Measurements from ENCODE around the gene ZNF385D.

The ZNF385D gene

DNA sequence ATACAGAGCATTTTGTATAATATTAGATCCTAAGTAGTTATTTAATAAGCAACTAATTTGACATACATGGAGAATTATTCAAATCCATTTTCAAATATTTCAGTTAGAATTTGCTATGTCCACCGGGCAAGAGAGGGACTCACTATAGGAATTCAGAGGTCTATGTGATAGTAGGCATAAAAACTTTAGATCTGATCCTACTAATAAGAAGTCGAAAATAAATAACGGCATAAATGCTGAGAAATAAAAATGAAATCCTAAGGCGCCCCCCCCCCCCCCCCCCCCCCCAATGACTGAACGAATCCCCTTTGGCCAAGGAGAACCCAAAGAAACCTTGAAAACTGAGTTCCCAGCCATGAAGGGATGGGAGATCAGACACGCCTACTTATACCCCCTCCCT, 80.6 kb downstream of the ZNF385D start:
- no CpG with 5 or more reads among the region's 6 CpGs for WGBS (ENCODE audit: extremely low coverage, insufficient coverage, insufficient read length)
- Histone ChIP-seq H3K9ac (ENCODE audit: low read length) (no peak overlapping the region), H3K18ac (ENCODE audit: low read length) (no peak overlapping the region)

GRCh38 chr3:21668012-21668411, 83.0 kb downstream of the ZNF385D start:
- Histone ChIP-seq H2AFZ (ENCODE audit: insufficient read depth, low read length, poor library complexity) (no peak overlapping the region), H3K79me2 (ENCODE audit: control insufficient read depth, insufficient read depth, low read length, poor library complexity) (no peaks in the 10 kb centered on the region), H3K4ac (ENCODE audit: low read depth, low read length) (no peak overlapping the region), H3K23ac (ENCODE audit: low read length) (no peak overlapping the region), H3K4me1 (ENCODE audit: control insufficient read depth in 1 of 2, insufficient read depth in 2 of 2, low read length in 2 of 2) (no peaks in the 10 kb centered on the region), H3K79me1 (ENCODE audit: low read length) (no peaks in the 10 kb centered on the region), H2BK120ac (ENCODE audit: insufficient read depth, low read length, poor library complexity) (no peak overlapping the region), H3K4me3 (ENCODE audit: low read depth, low read length) (no peak overlapping the region), H3K14ac (ENCODE audit: low read length) (no peak overlapping the region), H3K9me3 (ENCODE audit: insufficient read depth, low read depth, low read length) (no peaks in the 10 kb centered on the region), H4K91ac (ENCODE audit: low read depth, low read length) (no peak overlapping the region), H3K9ac (ENCODE audit: low read length) (no peak overlapping the region), H3K36me3 (ENCODE audit: control insufficient read depth in 1 of 2, insufficient read depth in 2 of 2, low read length in 2 of 2) (no peaks in the 10 kb centered on the region), H4K8ac (ENCODE audit: low read depth, low read length) (no peak overlapping the region), H3K4me2 (ENCODE audit: low read length) (no peak overlapping the region), H4K12ac (ENCODE audit: low read depth, low read length) (no peak overlapping the region), H2AK5ac (ENCODE audit: low read length) (no peak overlapping the region), H3K27ac (ENCODE audit: low read depth, low read length) (no peak overlapping the region), H2BK5ac (ENCODE audit: low read depth, low read length, poor library complexity) (no peak overlapping the region), H2BK12ac (ENCODE audit: low read length) (no peak overlapping the region), H3K27me3 (ENCODE audit: insufficient read depth, low read length) (no peaks in the 10 kb centered on the region), H3K18ac (ENCODE audit: low read length) (no peak overlapping the region)
- peak; percentile 46 to 71 for DNase-seq
- no CpG with 5 or more reads among the region's 1 CpG for WGBS (ENCODE audit: extremely low coverage, insufficient coverage, insufficient read length)

More for the DNA sequence above, 80.6 kb downstream of the ZNF385D start:
- Histone ChIP-seq H4K8ac (ENCODE audit: low read depth, low read length) (no peak overlapping the region), H3K23ac (ENCODE audit: low read length) (no peak overlapping the region), H3K9me3 (ENCODE audit: insufficient read depth, low read depth, low read length) (no peaks in the 10 kb centered on the region), H3K4ac (ENCODE audit: low read depth, low read length) (no peak overlapping the region), H3K27me3 (ENCODE audit: insufficient read depth, low read length) (no peaks in the 10 kb centered on the region), H2AK5ac (ENCODE audit: low read length) (no peak overlapping the region), H2BK5ac (ENCODE audit: low read depth, low read length, poor library complexity) (no peak overlapping the region), H3K36me3 (ENCODE audit: control insufficient read depth in 1 of 2, insufficient read depth in 2 of 2, low read length in 2 of 2) (no peaks in the 10 kb centered on the region), H4K12ac (ENCODE audit: low read depth, low read length) (no peak overlapping the region), H2BK120ac (ENCODE audit: insufficient read depth, low read length, poor library complexity) (no peak overlapping the region), H4K91ac (ENCODE audit: low read depth, low read length) (no peak overlapping the region), H3K4me2 (ENCODE audit: low read length) (no peak overlapping the region), H3K4me3 (ENCODE audit: low read depth, low read length) (no peak overlapping the region), H3K14ac (ENCODE audit: low read length) (no peak overlapping the region), H3K79me1 (ENCODE audit: low read length) (no peaks in the 10 kb centered on the region), H3K27ac (ENCODE audit: low read depth, low read length) (no peak overlapping the region), H3K4me1 (ENCODE audit: control insufficient read depth in 1 of 2, insufficient read depth in 2 of 2, low read length in 2 of 2) (no peaks in the 10 kb centered on the region), H3K79me2 (ENCODE audit: control insufficient read depth, insufficient read depth, low read length, poor library complexity) (no peaks in the 10 kb centered on the region), H2BK12ac (ENCODE audit: low read length) (no peak overlapping the region), H2AFZ (ENCODE audit: insufficient read depth, low read length, poor library complexity) (no peak overlapping the region)
- DNase-seq = no peak

DNA sequence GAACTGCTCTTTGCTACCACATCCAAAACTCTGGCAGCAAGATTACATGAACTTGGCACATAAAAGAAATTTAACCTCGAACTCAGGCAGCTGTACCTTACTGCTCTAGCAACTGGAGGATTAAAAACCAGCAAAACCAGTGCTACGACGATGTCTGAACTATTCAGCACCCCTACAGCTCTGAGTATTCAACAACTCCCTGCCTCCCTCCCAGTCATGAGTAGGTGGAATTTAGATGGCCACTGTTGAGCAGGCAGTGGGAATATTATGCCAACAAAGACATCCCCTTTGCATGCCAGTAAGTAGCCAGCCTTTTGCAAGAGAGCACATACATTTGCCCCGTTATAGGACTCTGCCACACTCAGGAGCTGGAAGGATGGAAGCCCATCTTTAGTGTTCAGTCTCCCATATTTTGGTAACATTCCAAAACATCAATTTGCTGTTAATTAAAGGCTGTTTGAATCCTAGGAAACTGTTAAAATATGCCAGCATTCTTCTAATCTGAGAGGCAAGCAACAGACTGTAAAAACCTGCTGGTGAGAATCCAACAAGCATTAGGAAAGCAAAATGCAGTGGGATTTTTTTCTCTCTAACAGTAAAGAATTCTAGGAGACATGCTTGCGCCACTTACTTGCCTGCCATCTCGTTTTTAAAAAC, 85.4 kb downstream of the ZNF385D start:
- no peaks in the 10 kb centered on the region for H3K4me1 ChIP-seq (ENCODE audit: control insufficient read depth in 1 of 2, insufficient read depth in 2 of 2, low read length in 2 of 2)

GRCh38 chr3:21664996-21665395, 86.0 kb downstream of the ZNF385D start:
- Histone ChIP-seq H2AFZ (ENCODE audit: insufficient read depth, low read length, poor library complexity) (no peak overlapping the region), H4K91ac (ENCODE audit: low read depth, low read length) (no peak overlapping the region), H3K36me3 (ENCODE audit: control insufficient read depth in 1 of 2, insufficient read depth in 2 of 2, low read length in 2 of 2) (no peaks in the 10 kb centered on the region), H4K12ac (ENCODE audit: low read depth, low read length) (no peak overlapping the region), H3K27ac (ENCODE audit: low read depth, low read length) (no peak overlapping the region), H4K8ac (ENCODE audit: low read depth, low read length) (no peak overlapping the region), H3K23ac (ENCODE audit: low read length) (no peak overlapping the region), H2AK5ac (ENCODE audit: low read length) (no peak overlapping the region), H2BK12ac (ENCODE audit: low read length) (no peak overlapping the region), H3K4ac (ENCODE audit: low read depth, low read length) (no peak overlapping the region), H3K9me3 (ENCODE audit: insufficient read depth, low read depth, low read length) (no peaks in the 10 kb centered on the region), H3K27me3 (ENCODE audit: insufficient read depth, low read length) (no peaks in the 10 kb centered on the region), H3K4me3 (ENCODE audit: low read depth, low read length) (no peak overlapping the region), H3K4me2 (ENCODE audit: low read length) (no peak overlapping the region), H3K4me1 (ENCODE audit: control insufficient read depth in 1 of 2, insufficient read depth in 2 of 2, low read length in 2 of 2) (no peaks in the 10 kb centered on the region), H3K79me2 (ENCODE audit: control insufficient read depth, insufficient read depth, low read length, poor library complexity) (no peaks in the 10 kb centered on the region), H3K79me1 (ENCODE audit: low read length) (no peaks in the 10 kb centered on the region), H3K14ac (ENCODE audit: low read length) (no peak overlapping the region), H3K18ac (ENCODE audit: low read length) (no peak overlapping the region), H2BK120ac (ENCODE audit: insufficient read depth, low read length, poor library complexity) (no peak overlapping the region), H3K9ac (ENCODE audit: low read length) (no peak overlapping the region), H2BK5ac (ENCODE audit: low read depth, low read length, poor library complexity) (no peak overlapping the region)
- DNase-seq = no peak
- WGBS (ENCODE audit: extremely low coverage, insufficient coverage, insufficient read length) = no CpG with 5 or more reads among the region's 3 CpGs

More for the DNA sequence above, 85.4 kb downstream of the ZNF385D start:
- WGBS (ENCODE audit: extremely low coverage, insufficient coverage, insufficient read length) = no CpG with 5 or more reads among the region's 6 CpGs
- Histone ChIP-seq H3K27me3 (ENCODE audit: insufficient read depth, low read length) (no peaks in the 10 kb centered on the region), H2AK5ac (ENCODE audit: low read length) (no peak overlapping the region), H3K14ac (ENCODE audit: low read length) (no peak overlapping the region), H2BK120ac (ENCODE audit: insufficient read depth, low read length, poor library complexity) (no peak overlapping the region), H3K79me2 (ENCODE audit: control insufficient read depth, insufficient read depth, low read length, poor library complexity) (no peaks in the 10 kb centered on the region), H3K4me2 (ENCODE audit: low read length) (no peak overlapping the region), H3K4ac (ENCODE audit: low read depth, low read length) (no peak overlapping the region), H2BK5ac (ENCODE audit: low read depth, low read length, poor library complexity) (no peak overlapping the region), H2AFZ (ENCODE audit: insufficient read depth, low read length, poor library complexity) (no peak overlapping the region), H3K9ac (ENCODE audit: low read length) (no peak overlapping the region), H3K18ac (ENCODE audit: low read length) (no peak overlapping the region), H3K79me1 (ENCODE audit: low read length) (no peaks in the 10 kb centered on the region), H3K23ac (ENCODE audit: low read length) (no peak overlapping the region), H3K27ac (ENCODE audit: low read depth, low read length) (no peak overlapping the region), H3K4me3 (ENCODE audit: low read depth, low read length) (no peak overlapping the region), H4K8ac (ENCODE audit: low read depth, low read length) (no peak overlapping the region), H3K36me3 (ENCODE audit: control insufficient read depth in 1 of 2, insufficient read depth in 2 of 2, low read length in 2 of 2) (no peaks in the 10 kb centered on the region), H2BK12ac (ENCODE audit: low read length) (no peak overlapping the region), H4K91ac (ENCODE audit: low read depth, low read length) (no peak overlapping the region), H3K9me3 (ENCODE audit: insufficient read depth, low read depth, low read length) (no peaks in the 10 kb centered on the region), H4K12ac (ENCODE audit: low read depth, low read length) (no peak overlapping the region)
- no peak for DNase-seq
